Astrocyte of the spinal cord (primary cell): ENCODE measurements around the gene GET3.
A peak's percentile ranks its signal among the peaks of the same experiment; 100 is the strongest.

Source experiments
- DNase-seq: peaks from one replicate; pipeline ENCODE4 v3.0.0; 2011; ENCODE audit warnings: low read depth, low spot score
- H3K4me3 ChIP-seq: 2 replicates; pipeline ENCODE4 v1.5.1; 2011; ENCODE audit warnings: low read depth, mild to moderate bottlenecking, low read length, moderate library complexity
- in situ Hi-C: cut with HindIII; loops from 2 replicates; pipeline ENCODE4 v1.10.0; 2017; ENCODE audit warnings: low sequenced_read_pairs
- TF ChIP-seq, protein P1 (sequence below): IDR thresholded peaks from 2 replicates; pipeline ENCODE4 v1.5.1; 2012; ENCODE audit warnings: low read depth, mild to moderate bottlenecking, low read length, inconsistent platforms

Gene GET3

DNA sequence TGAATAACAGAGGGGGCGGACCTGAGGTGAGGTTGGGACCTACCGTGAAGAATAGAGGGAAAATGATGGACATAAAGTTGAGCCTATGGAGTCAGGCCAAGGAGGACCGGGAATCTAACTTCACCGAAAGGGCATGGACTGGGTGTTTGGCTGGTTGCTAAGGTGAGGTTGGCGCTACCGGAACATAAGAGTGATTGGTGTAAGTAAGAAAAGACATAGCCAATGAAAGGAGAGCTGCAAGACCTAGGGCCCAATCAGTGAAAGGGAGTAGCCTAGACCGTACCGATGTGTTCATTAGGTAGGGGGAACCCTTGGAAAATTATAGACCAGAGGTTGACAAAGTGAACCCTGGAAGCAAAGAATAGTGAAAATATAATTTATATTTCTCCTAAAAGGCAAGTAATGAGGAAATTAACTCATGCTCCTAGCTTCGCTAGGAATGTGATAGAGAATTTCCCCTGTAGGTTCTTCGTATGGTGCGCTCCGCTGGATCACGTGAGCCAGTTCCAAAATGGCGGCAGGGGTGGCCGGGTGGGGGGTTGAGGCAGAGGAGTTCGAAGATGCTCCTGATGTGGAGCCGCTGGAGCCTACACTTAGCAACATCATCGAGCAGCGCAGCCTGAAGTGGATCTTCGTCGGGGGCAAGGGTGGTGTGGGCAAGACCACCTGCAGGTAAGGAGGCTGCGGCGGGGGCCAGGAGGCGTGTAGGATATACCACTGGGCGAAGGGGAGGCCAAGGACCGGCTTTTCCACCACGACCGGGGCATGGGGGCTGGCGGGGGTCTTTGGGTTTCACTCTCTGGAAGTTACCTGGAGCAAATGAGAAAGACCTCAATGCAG, at the start of gene GET3:
GET3 (plus strand) TSS at position 503 of the 840 bp plus-strand sequence; CDS start at position 512, 9 bp downstream.
- peak within 1 kb of the TSS; percentile 96 for H3K4me3 ChIP-seq
- TF ChIP-seq, protein P1, sequence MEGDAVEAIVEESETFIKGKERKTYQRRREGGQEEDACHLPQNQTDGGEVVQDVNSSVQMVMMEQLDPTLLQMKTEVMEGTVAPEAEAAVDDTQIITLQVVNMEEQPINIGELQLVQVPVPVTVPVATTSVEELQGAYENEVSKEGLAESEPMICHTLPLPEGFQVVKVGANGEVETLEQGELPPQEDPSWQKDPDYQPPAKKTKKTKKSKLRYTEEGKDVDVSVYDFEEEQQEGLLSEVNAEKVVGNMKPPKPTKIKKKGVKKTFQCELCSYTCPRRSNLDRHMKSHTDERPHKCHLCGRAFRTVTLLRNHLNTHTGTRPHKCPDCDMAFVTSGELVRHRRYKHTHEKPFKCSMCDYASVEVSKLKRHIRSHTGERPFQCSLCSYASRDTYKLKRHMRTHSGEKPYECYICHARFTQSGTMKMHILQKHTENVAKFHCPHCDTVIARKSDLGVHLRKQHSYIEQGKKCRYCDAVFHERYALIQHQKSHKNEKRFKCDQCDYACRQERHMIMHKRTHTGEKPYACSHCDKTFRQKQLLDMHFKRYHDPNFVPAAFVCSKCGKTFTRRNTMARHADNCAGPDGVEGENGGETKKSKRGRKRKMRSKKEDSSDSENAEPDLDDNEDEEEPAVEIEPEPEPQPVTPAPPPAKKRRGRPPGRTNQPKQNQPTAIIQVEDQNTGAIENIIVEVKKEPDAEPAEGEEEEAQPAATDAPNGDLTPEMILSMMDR = no peak
- peak; percentile 100 for DNase-seq
- in situ Hi-C loops = no loop called here

DNA sequence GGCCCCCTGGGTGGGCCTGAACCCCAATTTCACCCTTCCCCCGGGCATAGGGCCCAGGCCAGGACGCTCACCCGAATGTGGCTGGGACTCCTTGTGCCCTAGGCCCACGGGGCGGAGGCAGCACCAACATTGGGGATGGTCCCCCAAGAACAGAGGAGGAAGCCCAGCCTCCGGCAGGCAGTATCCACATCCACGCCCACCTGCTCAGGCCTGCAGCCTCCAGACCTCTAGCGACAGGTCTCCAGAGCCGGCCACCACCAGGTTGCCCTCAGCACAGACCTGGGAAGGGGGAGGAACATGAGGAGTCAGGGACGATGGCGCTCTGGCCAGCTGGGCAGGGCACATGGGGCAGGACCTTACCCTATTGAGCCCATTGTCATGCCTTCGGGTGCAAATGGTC, 48.3 kb upstream of the GET3 start:
- in situ Hi-C loops = no loop called here
- TF ChIP-seq, protein P1 = no peak
- DNase-seq = no peak
- H3K4me3 ChIP-seq = no peak overlapping the region

DNA sequence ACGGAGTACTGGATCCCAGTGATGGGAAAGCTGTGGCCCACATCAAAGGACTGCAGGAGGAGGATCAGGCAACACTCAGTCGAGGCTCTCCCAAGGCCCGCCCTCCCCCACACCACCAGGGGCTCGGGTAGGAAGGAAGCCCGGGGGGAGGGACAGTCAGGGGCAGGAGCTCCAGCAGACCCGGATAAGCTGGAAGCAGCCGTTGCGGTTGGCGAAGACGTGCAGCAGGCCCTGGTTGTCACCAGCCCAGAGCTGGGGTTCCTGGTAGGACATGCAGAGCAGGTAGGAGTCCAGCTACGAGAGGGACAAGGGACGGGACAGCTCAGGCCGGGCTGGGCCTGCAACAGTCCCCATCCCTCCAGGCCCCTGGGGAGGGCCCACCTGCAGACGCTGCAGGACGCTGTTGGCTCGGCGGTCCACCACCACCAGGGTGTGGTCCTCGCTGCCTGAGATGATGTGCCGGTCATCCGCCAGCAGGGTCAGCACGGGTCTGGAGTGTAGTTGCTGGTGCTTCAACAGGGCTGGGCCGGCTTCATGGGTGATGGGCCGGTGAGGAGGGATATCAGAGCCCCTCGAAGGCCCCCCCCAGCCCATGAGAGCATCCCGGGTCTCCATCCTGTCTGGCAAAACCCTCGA, 47.6 kb upstream of the GET3 start:
- in situ Hi-C loops = no loop called here
- TF ChIP-seq, protein P1 = no peak
- DNase-seq = no peak
- no peak overlapping the region for H3K4me3 ChIP-seq

DNA sequence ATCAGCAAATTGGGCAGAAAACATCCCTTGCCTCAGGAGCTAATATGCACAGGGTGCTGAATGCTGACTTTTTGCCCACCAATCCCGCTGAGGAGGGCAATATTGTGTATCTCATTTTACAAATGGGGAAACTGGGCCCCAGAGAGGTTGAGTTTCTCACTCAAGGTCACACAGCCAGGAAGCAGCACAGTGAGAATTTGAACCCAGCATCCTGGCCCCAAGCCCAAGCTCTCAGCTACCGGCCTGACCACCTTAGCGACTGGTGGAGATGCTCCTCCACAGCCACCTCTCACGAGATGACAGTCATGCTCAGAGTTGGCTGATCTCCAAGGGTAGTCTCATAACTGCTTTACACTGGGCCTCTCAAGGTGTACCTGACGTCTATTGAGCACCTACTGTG, 44.3 kb upstream of the GET3 start:
- in situ Hi-C loops = no loop called here
- no peak overlapping the region for H3K4me3 ChIP-seq
- DNase-seq = no peak
- TF ChIP-seq, protein P1 = no peak

DNA sequence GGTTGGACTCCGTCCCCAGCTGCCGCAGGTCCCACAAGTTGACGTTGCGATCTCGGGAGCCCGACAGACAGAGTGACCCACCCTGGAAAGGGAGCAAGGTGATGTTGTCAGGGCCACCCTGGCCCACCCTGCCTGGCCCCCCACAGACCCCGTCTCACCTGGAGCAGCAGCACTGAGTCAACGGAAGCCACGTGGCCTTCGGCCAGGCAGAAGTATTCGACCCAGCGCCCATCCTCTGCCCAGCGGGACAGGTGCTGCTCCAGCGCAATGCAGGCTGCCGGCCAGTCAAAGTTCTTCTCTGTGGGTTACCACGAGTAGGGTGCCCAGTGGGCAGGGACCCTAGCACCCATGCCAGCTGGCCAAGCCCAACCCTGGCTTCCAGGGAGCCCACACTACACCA, 42.7 kb upstream of the GET3 start:
- in situ Hi-C loops = no loop called here
- DNase-seq = no peak
- TF ChIP-seq, protein P1 = no peak
- no peak overlapping the region for H3K4me3 ChIP-seq

DNA sequence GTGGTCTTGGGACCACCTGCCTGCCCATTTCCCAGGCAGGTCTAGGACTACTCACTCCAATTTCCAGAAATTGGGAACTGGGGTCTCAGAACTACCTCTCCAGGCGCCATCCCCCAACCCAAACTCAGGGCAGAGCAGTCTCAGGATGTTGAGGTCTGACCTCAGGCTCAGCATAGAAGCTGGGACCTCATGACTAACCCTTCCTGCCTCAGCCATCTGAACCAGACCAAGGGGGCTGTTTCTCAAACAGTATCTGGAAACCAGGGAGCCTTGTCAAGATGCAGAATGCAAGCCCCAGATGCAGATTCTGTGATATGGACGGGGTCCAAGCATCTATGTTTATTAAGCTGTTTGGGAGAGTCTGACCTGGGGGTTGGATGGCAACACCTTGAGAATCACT, 42.2 kb upstream of the GET3 start:
- TF ChIP-seq, protein P1 = no peak
- no peak for DNase-seq

More for the DNA sequence above, 42.2 kb upstream of the GET3 start:
- in situ Hi-C loops = no loop called here
- no peak overlapping the region for H3K4me3 ChIP-seq
